SH-SY5Y (cell line): Measurements from ENCODE around the gene PLEKHN1.

Experiments used
- GATA2 ChIP-seq: IDR thresholded peaks from 2 replicates; pipeline ENCODE4 v1.6.1; 2011; ENCODE audit warnings: mild to moderate bottlenecking, low read depth, low read length
- GATA3 ChIP-seq: IDR thresholded peaks from 2 replicates; pipeline ENCODE4 v1.6.1; 2011; ENCODE audit warnings: low read depth, mild to moderate bottlenecking, low read length, moderate library complexity

DNA sequence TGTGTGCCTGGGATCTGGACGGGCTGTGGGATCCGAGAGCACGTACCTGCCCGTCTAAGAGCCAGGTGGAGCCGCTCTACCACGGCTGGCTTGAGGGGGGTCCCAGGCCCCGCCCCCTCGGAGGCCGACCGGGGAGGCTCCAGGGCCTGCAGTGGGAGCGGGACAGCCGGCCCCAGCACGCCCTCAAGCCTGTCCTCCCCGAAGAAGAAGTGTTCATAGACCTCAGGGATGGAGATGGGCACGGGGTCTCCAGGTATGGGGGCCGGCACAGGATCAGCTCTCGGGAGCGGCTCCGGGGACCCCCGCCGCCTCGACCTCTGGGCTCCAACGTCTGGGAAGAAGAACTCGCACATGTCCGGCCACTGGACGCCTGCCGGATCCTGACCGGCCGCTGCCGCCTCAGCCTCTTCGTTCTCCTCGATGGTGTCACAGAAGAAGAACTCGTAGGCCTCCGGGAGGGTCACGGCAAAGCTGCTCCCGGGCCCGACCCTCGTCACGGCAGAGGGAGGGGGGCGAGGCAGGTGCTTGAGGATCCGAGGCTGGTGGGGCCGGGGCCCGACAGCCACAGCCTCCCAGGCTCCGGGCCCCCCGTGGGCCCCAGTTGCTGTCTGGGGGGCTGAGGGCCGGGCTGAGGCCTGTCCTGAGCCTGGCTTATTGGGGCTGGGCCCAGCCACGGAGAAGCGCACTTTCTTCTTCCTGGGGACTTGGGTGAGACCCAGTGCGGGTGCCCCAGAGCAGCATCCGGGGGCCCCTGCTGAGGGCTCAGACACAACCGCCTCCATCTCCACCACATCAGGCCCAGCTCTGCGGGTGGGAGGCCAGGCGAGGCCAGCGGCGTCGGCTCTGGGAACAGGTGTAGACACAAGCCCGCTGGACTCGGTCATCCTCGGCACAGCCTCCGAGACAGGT is 12.8 kb downstream of the PLEKHN1 start:
- TF ChIP-seq GATA2 = no peak
- no peak for TF ChIP-seq GATA3
